IMR-90 (cell line): Measurements from ENCODE around the gene ARRDC3. TPM values are rescaled to one million over a fixed set of nuclear protein-coding genes. Genes with fewer than 3 reads are reported as not detected.

Source experiments
- ATAC-seq: fragments of 200-7000 bp; cut with Tn5 transposase; 2 replicates; pipeline ENCODE4 v1.9.1; 2020; ENCODE audit warnings: low read depth, mild to moderate bottlenecking, moderate library complexity
- BruUV-seq: library from RNA; stranded (reverse); fragments of 400-500 nt; replicated peaks from 2 replicates; lab custom pipeline; 2021; lab: Mats Ljungman, UMichigan
- CTCF ChIA-PET: fragments of 300-600 bp; formaldehyde crosslinking; extraction: SDS; loops from one replicate; lab custom pipeline; 2021; ENCODE audit warnings: antibody characterized with exemption; lab: Yijun Ruan, JAX
- POLR2A ChIA-PET: fragments of 300-600 bp; sonication (Branson Sonifier 250); formaldehyde crosslinking; loops from one replicate; lab custom pipeline; 2022; ENCODE audit warnings: antibody characterized with exemption; ENCODE audit not compliant: unreplicated experiment; lab: Charles Lee
- DNase-seq: peaks from one replicate; pipeline ENCODE4 v3.0.0; 2013
- H2AFZ ChIP-seq: replicated peaks from 2 replicates; pipeline ENCODE3; 2013; ENCODE audit warnings: low read length, mild to moderate bottlenecking; ENCODE audit not compliant: poor library complexity
- H2AK5ac ChIP-seq: 2 replicates; pipeline ENCODE4 v1.6.1; 2013; ENCODE audit warnings: low read depth, low read length, inconsistent platforms
- H2AK9ac ChIP-seq: replicated peaks from 2 replicates; pipeline ENCODE3; 2013; ENCODE audit warnings: mild to moderate bottlenecking, low read depth, low read length, moderate library complexity; ENCODE audit not compliant: poor library complexity
- H2BK120ac ChIP-seq: 2 replicates; pipeline ENCODE4 v1.6.1; 2013; ENCODE audit warnings: low read depth, low read length, inconsistent platforms
- H2BK15ac ChIP-seq: 3 replicates; pipeline ENCODE4 v1.6.1; 2013; ENCODE audit warnings: low read depth, low read length, inconsistent platforms
- H2BK20ac ChIP-seq: 2 replicates; pipeline ENCODE4 v1.6.1; 2013; ENCODE audit warnings: low read depth, mild to moderate bottlenecking, inconsistent platforms, low read length, moderate library complexity
- H2BK5ac ChIP-seq: 2 replicates; pipeline ENCODE4 v1.6.1; 2013; ENCODE audit warnings: mild to moderate bottlenecking, low read depth, low read length, inconsistent platforms; ENCODE audit not compliant: poor library complexity, severe bottlenecking
- H3K14ac ChIP-seq: replicated peaks from 2 replicates; pipeline ENCODE4 v1.6.1; 2013; ENCODE audit warnings: low read depth, low read length, inconsistent platforms
- H3K18ac ChIP-seq: 2 replicates; pipeline ENCODE4 v1.6.1; 2013; ENCODE audit warnings: low read depth, low read length, control low read depth
- H3K23ac ChIP-seq: 2 replicates; pipeline ENCODE4 v1.6.1; 2013; ENCODE audit warnings: low read depth, low read length, inconsistent platforms
- H3K27ac ChIP-seq: 2 replicates; pipeline ENCODE4 v1.5.1; 2013; ENCODE audit warnings: mild to moderate bottlenecking, control low read depth, low read length; ENCODE audit not compliant: insufficient read depth
- H3K27me3 ChIP-seq: 2 replicates; pipeline ENCODE4 v1.6.1; 2013; ENCODE audit warnings: low read length; ENCODE audit not compliant: control insufficient read depth, insufficient read depth
- H3K36me3 ChIP-seq: 2 replicates; pipeline ENCODE4 v1.6.1; 2013; ENCODE audit warnings: low read length, mixed read lengths; ENCODE audit not compliant: control insufficient read depth, insufficient read depth
- H3K4ac ChIP-seq: 2 replicates; pipeline ENCODE4 v1.6.1; 2013; ENCODE audit warnings: low read depth, low read length, inconsistent platforms
- H3K4me1 ChIP-seq: 2 replicates; pipeline ENCODE4 v1.6.1; 2013; ENCODE audit warnings: low read length, mixed read lengths; ENCODE audit not compliant: control insufficient read depth, insufficient read depth
- H3K4me2 ChIP-seq: 2 replicates; pipeline ENCODE4 v1.6.1; 2013; ENCODE audit warnings: low read depth, mild to moderate bottlenecking, control low read depth, low read length, moderate library complexity
- H3K4me3 ChIP-seq: 2 replicates; pipeline ENCODE4 v1.5.1; 2013; ENCODE audit warnings: low read depth, mild to moderate bottlenecking, control low read depth, low read length, moderate library complexity; ENCODE audit not compliant: insufficient read depth
- H3K56ac ChIP-seq: 2 replicates; pipeline ENCODE4 v1.6.1; 2013; ENCODE audit warnings: low read length, inconsistent platforms; ENCODE audit not compliant: insufficient read depth; ENCODE audit errors: extremely low read depth
- H3K79me1 ChIP-seq, 2 experiments: 2 replicates each; pipeline ENCODE4 v1.6.1; 2013; ENCODE audit warnings: low read length in 2 of 2, inconsistent platforms in 1 of 2, low read depth in 1 of 2
- H3K9ac ChIP-seq: 2 replicates; pipeline ENCODE4 v1.6.1; 2013; ENCODE audit warnings: low read depth, low read length, control low read depth
- H3K9me1 ChIP-seq: 2 replicates; pipeline ENCODE4 v1.6.1; 2013; ENCODE audit warnings: low read length, inconsistent platforms; ENCODE audit not compliant: insufficient read depth
- H3K9me3 ChIP-seq: 2 replicates; pipeline ENCODE4 v1.6.1; 2013; ENCODE audit warnings: low read length; ENCODE audit not compliant: control insufficient read depth, insufficient read depth
- H4K20me1 ChIP-seq: 2 replicates; pipeline ENCODE4 v1.6.1; 2013; ENCODE audit warnings: low read length, inconsistent platforms; ENCODE audit not compliant: insufficient read depth
- H4K5ac ChIP-seq: 2 replicates; pipeline ENCODE4 v1.6.1; 2013; ENCODE audit warnings: mild to moderate bottlenecking, low read depth, low read length, control low read depth
- H4K8ac ChIP-seq, 2 experiments: 2 replicates each; pipeline ENCODE4 v1.6.1; 2013; ENCODE audit warnings: low read depth in 2 of 2, low read length in 2 of 2, control low read depth in 1 of 2, inconsistent platforms in 1 of 2
- H4K91ac ChIP-seq: 2 replicates; pipeline ENCODE4 v1.6.1; 2013; ENCODE audit warnings: low read depth, low read length, inconsistent platforms; ENCODE audit not compliant: insufficient read depth
- CEBPB ChIP-seq: IDR thresholded peaks from 2 replicates; pipeline ENCODE4 v1.6.1; 2012; ENCODE audit warnings: low read depth, low read length, improper control_type of control experiment
- ELK1 ChIP-seq: fragments of 150-350 bp; IDR thresholded peaks from 2 replicates; pipeline ENCODE4 v1.6.1; 2016; ENCODE audit warnings: low read depth, mild to moderate bottlenecking, low read length, moderate library complexity, borderline replicate concordance
- FOS ChIP-seq: fragments of 150-350 bp; IDR thresholded peaks from 2 replicates; pipeline ENCODE4 v1.6.1; 2016; ENCODE audit warnings: low read depth, low read length
- MXI1 ChIP-seq: IDR thresholded peaks from 2 replicates; pipeline ENCODE4 v1.6.1; 2012; ENCODE audit warnings: low read depth, mild to moderate bottlenecking, low read length, moderate library complexity, borderline replicate concordance
- POLR2A ChIP-seq: IDR thresholded peaks from 2 replicates; pipeline ENCODE4 v1.6.1; 2012; ENCODE audit warnings: mild to moderate bottlenecking, low read depth, low read length
- RAD21 ChIP-seq: IDR thresholded peaks from 2 replicates; pipeline ENCODE4 v1.6.1; 2012; ENCODE audit warnings: low read length, improper control_type of control experiment
- RCOR1 ChIP-seq: IDR thresholded peaks from 2 replicates; pipeline ENCODE4 v1.6.1; 2012; ENCODE audit warnings: mild to moderate bottlenecking, low read length, improper control_type of control experiment; ENCODE audit not compliant: insufficient replicate concordance
- RFX5 ChIP-seq: IDR thresholded peaks from 2 replicates; pipeline ENCODE4 v1.8.0; 2012; ENCODE audit warnings: low read depth, mild to moderate bottlenecking, low read length, moderate library complexity
- WGBS, 2 experiments: methylation state at CpG; one replicate each; pipeline versions ENCODE4 v1.1.5 to v1.1.7; 2013; ENCODE audit warnings: missing lambda C conversion rate in 2 of 2; ENCODE audit not compliant: insufficient read length in 1 of 2; ENCODE audit errors: extremely low coverage in 2 of 2; 5-methylcytosine and 5-hydroxymethylcytosine counted together
- dilution Hi-C: fragments of 300-500 bp; cut with HindIII; formaldehyde crosslinking; loops from one replicate; pipeline ENCODE4 v1.14.3; 2018; ENCODE audit warnings: low sequenced_read_pairs; ENCODE audit not compliant: unreplicated experiment
- in situ Hi-C: fragments of 300-500 bp; cut with MboI; formaldehyde crosslinking; loops from 3 replicates; pipeline ENCODE4 v1.14.3; 2019; ENCODE audit warnings: low sequenced_read_pairs, inconsistent platforms, mixed read lengths
- intact Hi-C: fragments of 100-400 bp; cut with micrococcal nuclease; formaldehyde crosslinking; loops from 2 replicates; pipeline ENCODE4 v1.10.0; 2022
- polyA plus RNA-seq, 3 experiments: library from polyadenylated mRNA; depleted of rRNA; stranded (reverse); fragments of >200 nt; gene quantifications; 2 replicates each; pipeline ENCODE4 v1.2.3, GENCODE V29; 2012; ENCODE audit warnings: low replicate concordance in 1 of 3
- total RNA-seq: library from RNA; depleted of rRNA; stranded (reverse); fragments of >200 nt; gene quantifications from 2 replicates; pipeline ENCODE4 v1.2.3, GENCODE V29; 2012
- TF ChIP-seq, protein P1 (sequence below): conservative IDR thresholded peaks from 2 replicates; pipeline ENCODE4 v1.5.1; 2012; ENCODE audit warnings: mild to moderate bottlenecking, low read depth, low read length, improper control_type of control experiment

The ARRDC3 gene
- total and polyA plus RNA-seq, 2 of the 4 experiments (the other 2 are of a cell fraction): 19.3 to 86.7 TPM

- Histone ChIP-seq H3K79me1 (no peaks in the 10 kb centered on the region), H4K8ac (no peak overlapping the region), H2AK5ac (no peak overlapping the region), H3K14ac (no peak overlapping the region), H2AK9ac (no peak overlapping the region), H2AFZ (peak overlapping the region; percentile 5), H3K27me3 (no peaks in the 10 kb centered on the region), H3K36me3 (no peaks in the 10 kb centered on the region), H3K9me1 (no peaks in the 10 kb centered on the region), H3K27ac (no peak overlapping the region), H2BK15ac (no peak overlapping the region), H3K9me3 (no peaks in the 10 kb centered on the region), H2BK120ac (no peak overlapping the region), H4K20me1 (no peaks in the 10 kb centered on the region), H3K4ac (no peak overlapping the region), H3K9ac (no peak overlapping the region), H2BK20ac (no peak overlapping the region), H4K5ac (no peak overlapping the region), H3K23ac (no peak overlapping the region), H4K91ac (no peak overlapping the region), H3K56ac (no peak overlapping the region), H3K4me1 (no peaks in the 10 kb centered on the region), H3K18ac (no peak overlapping the region), H2BK5ac (no peak overlapping the region), H3K4me2 (no peak overlapping the region), H3K4me3 (no peak overlapping the region)
- no peak for ATAC-seq
- intact Hi-C loops: no loop called here
- no CpG with 5 or more reads among the region's 3 CpGs for WGBS, 2 experiments
- dilution Hi-C loops: no loop called here
- ChIA-PET POLR2A (no interaction called here), CTCF (no interaction called here)
- TF ChIP-seq ELK1 (no peak), POLR2A (no peak), FOS (no peak), CEBPB (no peak), RFX5 (no peak), RAD21 (no peak), RCOR1 (no peak), MXI1 (no peak)
- TF ChIP-seq, protein P1, sequence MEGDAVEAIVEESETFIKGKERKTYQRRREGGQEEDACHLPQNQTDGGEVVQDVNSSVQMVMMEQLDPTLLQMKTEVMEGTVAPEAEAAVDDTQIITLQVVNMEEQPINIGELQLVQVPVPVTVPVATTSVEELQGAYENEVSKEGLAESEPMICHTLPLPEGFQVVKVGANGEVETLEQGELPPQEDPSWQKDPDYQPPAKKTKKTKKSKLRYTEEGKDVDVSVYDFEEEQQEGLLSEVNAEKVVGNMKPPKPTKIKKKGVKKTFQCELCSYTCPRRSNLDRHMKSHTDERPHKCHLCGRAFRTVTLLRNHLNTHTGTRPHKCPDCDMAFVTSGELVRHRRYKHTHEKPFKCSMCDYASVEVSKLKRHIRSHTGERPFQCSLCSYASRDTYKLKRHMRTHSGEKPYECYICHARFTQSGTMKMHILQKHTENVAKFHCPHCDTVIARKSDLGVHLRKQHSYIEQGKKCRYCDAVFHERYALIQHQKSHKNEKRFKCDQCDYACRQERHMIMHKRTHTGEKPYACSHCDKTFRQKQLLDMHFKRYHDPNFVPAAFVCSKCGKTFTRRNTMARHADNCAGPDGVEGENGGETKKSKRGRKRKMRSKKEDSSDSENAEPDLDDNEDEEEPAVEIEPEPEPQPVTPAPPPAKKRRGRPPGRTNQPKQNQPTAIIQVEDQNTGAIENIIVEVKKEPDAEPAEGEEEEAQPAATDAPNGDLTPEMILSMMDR: no peak
- no peak for DNase-seq
- in situ Hi-C loops: no loop called here
- no TSS peak for BruUV-seq
Measured at GRCh38 chr5:91341154-91341553, 42.0 kb downstream of the ARRDC3 start.
